Measurements from ENCODE around the gene ACR.
"Not testable (repeated sequence)": the region's sequence is repeated elsewhere in the genome, so short reads cannot be mapped to it uniquely, and the experiment has no call there.

- TF ChIP-seq, protein P1, sequence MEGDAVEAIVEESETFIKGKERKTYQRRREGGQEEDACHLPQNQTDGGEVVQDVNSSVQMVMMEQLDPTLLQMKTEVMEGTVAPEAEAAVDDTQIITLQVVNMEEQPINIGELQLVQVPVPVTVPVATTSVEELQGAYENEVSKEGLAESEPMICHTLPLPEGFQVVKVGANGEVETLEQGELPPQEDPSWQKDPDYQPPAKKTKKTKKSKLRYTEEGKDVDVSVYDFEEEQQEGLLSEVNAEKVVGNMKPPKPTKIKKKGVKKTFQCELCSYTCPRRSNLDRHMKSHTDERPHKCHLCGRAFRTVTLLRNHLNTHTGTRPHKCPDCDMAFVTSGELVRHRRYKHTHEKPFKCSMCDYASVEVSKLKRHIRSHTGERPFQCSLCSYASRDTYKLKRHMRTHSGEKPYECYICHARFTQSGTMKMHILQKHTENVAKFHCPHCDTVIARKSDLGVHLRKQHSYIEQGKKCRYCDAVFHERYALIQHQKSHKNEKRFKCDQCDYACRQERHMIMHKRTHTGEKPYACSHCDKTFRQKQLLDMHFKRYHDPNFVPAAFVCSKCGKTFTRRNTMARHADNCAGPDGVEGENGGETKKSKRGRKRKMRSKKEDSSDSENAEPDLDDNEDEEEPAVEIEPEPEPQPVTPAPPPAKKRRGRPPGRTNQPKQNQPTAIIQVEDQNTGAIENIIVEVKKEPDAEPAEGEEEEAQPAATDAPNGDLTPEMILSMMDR (conservative IDR thresholded peaks at IDR 0.05; ENCODE audit: low read depth, low read length), result not testable (repeated sequence)
- TF ChIP-seq EZH2 (IDR thresholded peaks at IDR 0.05; ENCODE audit: borderline replicate concordance, low read depth, low read length, poor library complexity, severe bottlenecking), result not testable (repeated sequence)
Observed at GRCh38 chr22:50783033-50783879, 45.3 kb downstream of the ACR start, which contains the start of gene RABL2B.
